ENCODE results near the gene MGST2.

The MGST2 gene

GRCh38 chr4:139700568-139700967, 34.9 kb downstream of the MGST2 start:
- H3K9me3 ChIP-seq, result no peaks in the 10 kb centered on the region
- H3K4me1 ChIP-seq (ENCODE audit: control insufficient read depth in 1 of 2, insufficient read depth in 1 of 2, low read depth in 1 of 2, low read length in 1 of 2), result no peaks in the 10 kb centered on the region
- H3K4me3 ChIP-seq (ENCODE audit: low read depth in 1 of 2, low read length in 1 of 2), result no peak overlapping the region
- H3K36me3 ChIP-seq, result peaks cover 11% of the 10 kb centered on the region
- TF ChIP-seq, protein P1, sequence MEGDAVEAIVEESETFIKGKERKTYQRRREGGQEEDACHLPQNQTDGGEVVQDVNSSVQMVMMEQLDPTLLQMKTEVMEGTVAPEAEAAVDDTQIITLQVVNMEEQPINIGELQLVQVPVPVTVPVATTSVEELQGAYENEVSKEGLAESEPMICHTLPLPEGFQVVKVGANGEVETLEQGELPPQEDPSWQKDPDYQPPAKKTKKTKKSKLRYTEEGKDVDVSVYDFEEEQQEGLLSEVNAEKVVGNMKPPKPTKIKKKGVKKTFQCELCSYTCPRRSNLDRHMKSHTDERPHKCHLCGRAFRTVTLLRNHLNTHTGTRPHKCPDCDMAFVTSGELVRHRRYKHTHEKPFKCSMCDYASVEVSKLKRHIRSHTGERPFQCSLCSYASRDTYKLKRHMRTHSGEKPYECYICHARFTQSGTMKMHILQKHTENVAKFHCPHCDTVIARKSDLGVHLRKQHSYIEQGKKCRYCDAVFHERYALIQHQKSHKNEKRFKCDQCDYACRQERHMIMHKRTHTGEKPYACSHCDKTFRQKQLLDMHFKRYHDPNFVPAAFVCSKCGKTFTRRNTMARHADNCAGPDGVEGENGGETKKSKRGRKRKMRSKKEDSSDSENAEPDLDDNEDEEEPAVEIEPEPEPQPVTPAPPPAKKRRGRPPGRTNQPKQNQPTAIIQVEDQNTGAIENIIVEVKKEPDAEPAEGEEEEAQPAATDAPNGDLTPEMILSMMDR (IDR thresholded peaks at IDR 0.05), result no peak
- H3K27ac ChIP-seq, result no peak overlapping the region
- H3K27me3 ChIP-seq, result no peaks in the 10 kb centered on the region

DNA sequence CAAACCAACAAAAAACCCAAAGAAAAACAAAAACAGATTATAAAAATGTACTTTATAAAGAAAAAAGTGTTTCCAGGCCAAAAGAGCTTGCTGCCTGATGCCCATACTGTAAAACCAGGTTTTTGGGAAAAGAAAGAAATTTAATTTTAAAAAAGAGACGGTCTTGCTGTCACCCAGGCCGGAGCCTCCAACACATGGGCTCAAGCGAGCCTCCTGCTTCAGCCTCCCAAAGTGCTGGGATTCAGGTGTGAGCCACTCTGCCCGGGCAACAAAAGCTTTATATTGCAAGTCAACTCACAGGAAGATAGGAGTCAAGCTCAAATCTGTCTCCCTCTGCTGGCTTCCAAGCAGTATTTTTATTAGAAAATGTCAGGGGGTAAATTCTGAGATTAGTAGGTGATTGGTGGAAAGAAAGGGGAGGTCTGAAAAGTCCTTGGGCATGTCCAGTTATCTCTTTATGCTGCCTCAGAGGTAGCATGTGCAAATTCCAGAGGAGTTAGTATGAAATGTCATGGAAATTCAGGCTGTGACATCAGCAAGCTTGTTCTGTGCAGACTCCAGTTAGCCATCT, 39.4 kb downstream of the MGST2 start:
- Histone ChIP-seq H3K4me3 (ENCODE audit: low read depth in 1 of 2, low read length in 1 of 2) (no peak overlapping the region), H3K9me3 (no peaks in the 10 kb centered on the region), H3K27me3 (no peaks in the 10 kb centered on the region), H3K27ac (no peak overlapping the region), H3K4me1 (ENCODE audit: control insufficient read depth in 1 of 2, insufficient read depth in 1 of 2, low read depth in 1 of 2, low read length in 1 of 2) (no peaks in the 10 kb centered on the region), H3K36me3 (peaks cover 13% of the 10 kb centered on the region)
- TF ChIP-seq, protein P1 (IDR thresholded peaks at IDR 0.05), result no peak

DNA sequence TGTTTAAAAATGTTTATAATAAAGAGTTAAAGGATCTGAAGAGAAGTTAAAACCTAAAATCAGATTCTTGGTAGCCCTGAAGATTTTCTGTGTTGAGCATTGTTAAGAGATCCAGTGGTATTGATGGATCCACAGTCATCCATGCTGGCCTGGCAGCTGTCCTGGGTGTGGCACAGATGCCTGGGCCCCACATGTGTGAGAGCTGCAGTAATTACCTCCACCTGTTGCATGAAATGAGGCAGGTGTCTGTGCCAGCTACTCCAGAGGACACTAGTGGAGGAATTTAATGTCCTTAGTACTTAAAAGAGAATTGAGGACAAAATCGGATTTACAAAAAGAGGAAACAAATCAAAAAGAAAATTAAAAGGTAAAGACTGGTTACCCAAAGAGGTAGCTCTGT, 44.0 kb downstream of the MGST2 start:
- TF ChIP-seq, protein P1 (IDR thresholded peaks at IDR 0.05), result no peak
- H3K4me1 ChIP-seq (ENCODE audit: control insufficient read depth in 1 of 2, insufficient read depth in 1 of 2, low read depth in 1 of 2, low read length in 1 of 2), result no peaks in the 10 kb centered on the region
- H3K27me3 ChIP-seq, result no peaks in the 10 kb centered on the region
- no peak overlapping the region for H3K27ac ChIP-seq
- H3K9me3 ChIP-seq, result no peaks in the 10 kb centered on the region
- no peak overlapping the region for H3K4me3 ChIP-seq (ENCODE audit: low read depth in 1 of 2, low read length in 1 of 2)
- H3K36me3 ChIP-seq, result peaks cover 8% of the 10 kb centered on the region

DNA sequence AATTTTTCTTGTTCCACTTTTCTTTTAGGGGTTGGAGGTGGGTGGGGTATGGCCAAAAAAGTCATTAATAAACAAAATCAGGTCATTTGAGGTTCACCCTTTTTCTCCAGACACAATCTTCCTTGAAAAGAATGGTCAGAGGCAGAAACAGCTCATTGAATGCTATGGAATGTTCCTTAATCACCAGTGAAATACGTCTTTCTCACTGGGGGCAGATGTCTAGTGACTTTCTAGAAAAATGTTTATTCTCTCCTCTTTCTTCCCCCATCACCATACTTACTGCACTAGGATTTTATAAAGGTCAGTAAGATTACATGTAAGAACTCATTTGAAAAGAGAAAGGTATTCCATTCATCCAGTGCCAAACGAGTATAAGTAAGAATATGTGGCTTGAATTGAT, 44.5 kb downstream of the MGST2 start:
- TF ChIP-seq, protein P1 (IDR thresholded peaks at IDR 0.05), result no peak
- Histone ChIP-seq H3K27me3 (no peaks in the 10 kb centered on the region), H3K4me3 (ENCODE audit: low read depth in 1 of 2, low read length in 1 of 2) (no peak overlapping the region), H3K36me3 (peaks cover 8% of the 10 kb centered on the region), H3K27ac (no peak overlapping the region), H3K9me3 (no peaks in the 10 kb centered on the region), H3K4me1 (ENCODE audit: control insufficient read depth in 1 of 2, insufficient read depth in 1 of 2, low read depth in 1 of 2, low read length in 1 of 2) (no peaks in the 10 kb centered on the region)

GRCh38 chr4:139711461-139711860, 45.8 kb downstream of the MGST2 start:
- TF ChIP-seq, protein P1 (IDR thresholded peaks at IDR 0.05), result no peak
- no peaks in the 10 kb centered on the region for H3K4me1 ChIP-seq (ENCODE audit: control insufficient read depth in 1 of 2, insufficient read depth in 1 of 2, low read depth in 1 of 2, low read length in 1 of 2)
- H3K27ac ChIP-seq, result no peak overlapping the region
- H3K36me3 ChIP-seq, result peaks cover 4% of the 10 kb centered on the region
- no peaks in the 10 kb centered on the region for H3K9me3 ChIP-seq
- no peaks in the 10 kb centered on the region for H3K27me3 ChIP-seq
- no peak overlapping the region for H3K4me3 ChIP-seq (ENCODE audit: low read depth in 1 of 2, low read length in 1 of 2)

- Histone ChIP-seq H3K27ac (no peak overlapping the region), H3K4me1 (ENCODE audit: control insufficient read depth in 1 of 2, insufficient read depth in 1 of 2, low read depth in 1 of 2, low read length in 1 of 2) (no peaks in the 10 kb centered on the region), H3K27me3 (no peaks in the 10 kb centered on the region), H3K36me3 (peaks cover 4% of the 10 kb centered on the region), H3K4me3 (ENCODE audit: low read depth in 1 of 2, low read length in 1 of 2) (no peak overlapping the region), H3K9me3 (no peaks in the 10 kb centered on the region)
- TF ChIP-seq, protein P1 (IDR thresholded peaks at IDR 0.05), result no peak
Measured at GRCh38 chr4:139712882-139713281, 47.3 kb downstream of the MGST2 start.

Data from neutrophil (primary cell).